ENCODE measurements around the gene PRRC1.

The PRRC1 gene

DNA sequence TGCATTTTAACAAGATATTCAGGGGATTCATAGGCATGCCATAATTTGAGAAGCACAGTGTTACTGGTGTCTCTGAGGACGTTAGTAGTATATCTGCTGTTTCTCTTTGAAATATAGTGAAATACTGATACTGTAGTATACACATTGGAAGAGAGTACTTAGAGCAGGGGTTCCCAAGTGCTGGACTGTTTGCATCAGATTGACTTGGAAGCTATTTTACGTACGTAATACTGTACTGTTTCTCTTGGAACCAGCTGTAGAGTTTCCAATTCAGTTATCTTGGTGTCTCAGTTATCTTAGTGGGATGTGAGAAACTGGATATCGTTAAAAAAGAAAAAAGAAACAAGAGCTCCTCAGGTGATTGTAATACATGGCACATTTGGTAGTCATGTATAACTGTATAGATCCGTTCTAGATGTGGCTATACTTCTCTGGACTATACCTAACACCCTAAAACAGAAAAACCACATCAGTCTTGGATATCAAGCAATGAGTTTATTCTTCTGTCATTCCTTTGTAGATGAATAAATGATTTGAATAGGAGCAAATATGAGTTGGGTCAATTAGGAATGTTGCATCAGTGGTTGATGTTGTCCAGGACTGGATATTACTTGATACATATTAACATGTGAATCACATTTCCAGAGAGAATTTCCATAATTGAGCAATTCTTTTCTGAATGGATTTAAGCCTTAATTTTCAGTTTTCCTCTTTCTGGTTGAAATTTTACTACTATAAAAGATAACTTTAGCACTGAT, 33.4 kb downstream of the PRRC1 start:
- TF ChIP-seq, protein P1, sequence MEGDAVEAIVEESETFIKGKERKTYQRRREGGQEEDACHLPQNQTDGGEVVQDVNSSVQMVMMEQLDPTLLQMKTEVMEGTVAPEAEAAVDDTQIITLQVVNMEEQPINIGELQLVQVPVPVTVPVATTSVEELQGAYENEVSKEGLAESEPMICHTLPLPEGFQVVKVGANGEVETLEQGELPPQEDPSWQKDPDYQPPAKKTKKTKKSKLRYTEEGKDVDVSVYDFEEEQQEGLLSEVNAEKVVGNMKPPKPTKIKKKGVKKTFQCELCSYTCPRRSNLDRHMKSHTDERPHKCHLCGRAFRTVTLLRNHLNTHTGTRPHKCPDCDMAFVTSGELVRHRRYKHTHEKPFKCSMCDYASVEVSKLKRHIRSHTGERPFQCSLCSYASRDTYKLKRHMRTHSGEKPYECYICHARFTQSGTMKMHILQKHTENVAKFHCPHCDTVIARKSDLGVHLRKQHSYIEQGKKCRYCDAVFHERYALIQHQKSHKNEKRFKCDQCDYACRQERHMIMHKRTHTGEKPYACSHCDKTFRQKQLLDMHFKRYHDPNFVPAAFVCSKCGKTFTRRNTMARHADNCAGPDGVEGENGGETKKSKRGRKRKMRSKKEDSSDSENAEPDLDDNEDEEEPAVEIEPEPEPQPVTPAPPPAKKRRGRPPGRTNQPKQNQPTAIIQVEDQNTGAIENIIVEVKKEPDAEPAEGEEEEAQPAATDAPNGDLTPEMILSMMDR (IDR thresholded peaks at IDR 0.05; ENCODE audit: low read depth, low read length) = no peak
- DNase-seq (ENCODE audit: extremely low read depth, low read depth) = no peak

DNA sequence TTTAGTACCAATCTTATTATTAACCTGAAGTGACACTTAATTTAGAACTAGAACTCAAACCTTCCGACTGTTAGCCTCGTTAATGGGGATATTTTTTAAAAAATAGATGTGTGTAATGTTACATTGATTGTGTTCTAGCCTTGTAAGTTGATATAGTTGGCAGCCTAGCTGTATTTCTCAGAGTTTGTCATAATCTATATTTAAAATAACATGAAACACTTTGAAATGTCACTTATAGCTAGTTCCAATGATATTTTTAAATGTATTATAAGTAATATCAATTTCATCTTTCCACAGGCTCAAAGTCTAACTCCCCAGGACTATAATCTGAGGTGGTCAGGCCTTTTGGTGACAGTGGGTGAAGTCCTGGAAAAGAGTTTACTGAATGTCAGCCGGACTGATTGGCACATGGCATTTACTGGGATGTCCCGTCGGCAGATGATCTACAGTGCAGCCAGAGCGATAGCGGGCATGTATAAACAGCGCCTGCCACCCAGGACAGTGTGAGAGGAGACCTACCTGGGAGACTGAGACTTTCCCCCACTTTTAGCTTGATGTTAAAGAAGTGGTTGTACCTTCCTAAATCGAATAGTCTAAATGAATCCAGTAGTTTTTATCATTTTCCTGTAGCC, 34.1 kb downstream of the PRRC1 start:
- TF ChIP-seq, protein P1 (IDR thresholded peaks at IDR 0.05; ENCODE audit: low read depth, low read length) = no peak
- no peak for DNase-seq (ENCODE audit: extremely low read depth, low read depth)

DNA sequence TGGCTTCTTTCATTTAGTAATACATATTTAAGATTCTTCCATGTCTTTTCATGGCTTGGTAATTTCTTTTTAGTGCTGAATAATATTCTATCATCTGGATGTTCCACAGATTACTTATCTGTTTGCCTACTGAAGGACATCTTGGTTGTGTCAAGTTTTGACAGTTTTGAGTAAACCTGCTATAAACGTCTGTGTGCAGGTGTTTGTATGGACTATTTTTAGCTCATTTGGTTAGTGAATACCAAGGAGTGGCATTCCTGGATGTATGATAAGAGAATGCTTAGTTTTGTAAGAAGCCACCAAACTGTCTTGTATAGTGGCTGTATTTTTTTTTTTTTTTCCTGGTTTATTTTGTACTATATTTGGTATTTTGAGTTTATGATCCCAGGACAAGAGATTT, 38.4 kb downstream of the PRRC1 start:
- TF ChIP-seq, protein P1 (IDR thresholded peaks at IDR 0.05; ENCODE audit: low read depth, low read length) = no peak
- DNase-seq (ENCODE audit: extremely low read depth, low read depth) = no peak

- no peak for DNase-seq (ENCODE audit: extremely low read depth, low read depth)
Measured at GRCh38 chr5:127556609-127557334, 39.3 kb downstream of the PRRC1 start.

GRCh38 chr5:127558273-127558672, 40.8 kb downstream of the PRRC1 start:
- no peak for DNase-seq (ENCODE audit: extremely low read depth, low read depth)
- TF ChIP-seq, protein P1 (IDR thresholded peaks at IDR 0.05; ENCODE audit: low read depth, low read length) = no peak

More at GRCh38 chr5:127556609-127557334, 39.3 kb downstream of the PRRC1 start:
- TF ChIP-seq, protein P1 (IDR thresholded peaks at IDR 0.05; ENCODE audit: low read depth, low read length) = no peak

- TF ChIP-seq, protein P1 (IDR thresholded peaks at IDR 0.05; ENCODE audit: low read depth, low read length) = no peak
- DNase-seq (ENCODE audit: extremely low read depth, low read depth) = no peak
Measured at GRCh38 chr5:127561254-127561653, 43.8 kb downstream of the PRRC1 start.

DNA sequence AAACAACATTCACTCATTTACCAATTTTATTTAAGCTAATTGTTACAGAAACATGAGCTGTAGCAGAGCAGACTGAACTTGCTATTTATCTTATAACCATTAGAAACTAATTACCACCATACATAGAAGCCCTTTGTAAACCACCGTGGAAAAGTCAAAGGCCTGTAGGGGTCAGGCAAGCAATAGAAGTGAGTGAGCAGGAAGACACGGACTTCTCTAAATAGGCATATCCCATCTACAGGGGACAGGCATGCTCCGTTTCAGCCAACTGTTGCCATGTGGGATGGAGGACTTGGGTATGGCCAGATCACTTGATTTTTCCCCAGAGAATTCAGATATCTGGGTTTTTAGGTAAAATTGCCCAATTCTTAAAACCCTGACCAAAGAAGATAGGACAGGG, 44.8 kb downstream of the PRRC1 start:
- TF ChIP-seq, protein P1 (IDR thresholded peaks at IDR 0.05; ENCODE audit: low read depth, low read length) = peak; percentile 12
- no peak for DNase-seq (ENCODE audit: extremely low read depth, low read depth)
